ENCODE data around the gene PSMB7.

DNA sequence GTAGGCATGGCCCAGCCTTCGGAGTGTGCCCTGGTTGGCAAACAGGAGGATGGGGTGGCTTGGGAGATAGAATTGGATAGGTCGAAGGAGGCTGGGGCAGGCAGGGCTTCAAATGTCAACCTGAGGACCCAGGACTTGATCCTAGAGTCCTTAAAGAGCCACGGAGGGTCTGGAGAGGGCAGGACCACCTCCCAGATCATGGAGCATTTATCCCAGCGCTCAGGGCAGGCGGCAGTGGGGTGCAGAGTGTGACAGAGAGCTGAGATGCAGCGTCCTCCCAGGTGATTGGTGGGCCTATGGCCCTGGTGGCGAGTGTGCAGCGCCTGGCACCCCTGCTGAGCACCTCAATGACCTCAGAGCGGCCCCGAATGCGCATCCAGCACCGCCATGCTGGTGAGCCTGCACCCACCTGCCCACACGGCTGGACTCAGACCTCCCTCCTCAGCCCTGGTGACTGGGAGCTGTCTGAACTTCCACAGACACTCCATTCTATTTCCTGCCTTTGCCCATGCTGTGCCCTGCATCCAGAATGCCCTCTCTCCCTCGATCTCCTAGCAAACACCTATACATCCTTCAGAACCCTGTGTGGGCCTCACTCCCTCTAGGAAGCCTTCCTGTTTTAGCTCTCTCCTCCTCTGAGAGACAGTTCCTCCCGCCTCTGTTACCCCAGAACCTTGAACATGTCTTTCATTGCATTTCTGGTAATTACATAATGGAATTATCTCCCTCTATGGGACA, 41.3 kb upstream of the PSMB7 start:
- TF ChIP-seq EZH2 (IDR thresholded peaks at IDR 0.05; ENCODE audit: insufficient read depth, low read length), result no peak
- TF ChIP-seq, protein P1, sequence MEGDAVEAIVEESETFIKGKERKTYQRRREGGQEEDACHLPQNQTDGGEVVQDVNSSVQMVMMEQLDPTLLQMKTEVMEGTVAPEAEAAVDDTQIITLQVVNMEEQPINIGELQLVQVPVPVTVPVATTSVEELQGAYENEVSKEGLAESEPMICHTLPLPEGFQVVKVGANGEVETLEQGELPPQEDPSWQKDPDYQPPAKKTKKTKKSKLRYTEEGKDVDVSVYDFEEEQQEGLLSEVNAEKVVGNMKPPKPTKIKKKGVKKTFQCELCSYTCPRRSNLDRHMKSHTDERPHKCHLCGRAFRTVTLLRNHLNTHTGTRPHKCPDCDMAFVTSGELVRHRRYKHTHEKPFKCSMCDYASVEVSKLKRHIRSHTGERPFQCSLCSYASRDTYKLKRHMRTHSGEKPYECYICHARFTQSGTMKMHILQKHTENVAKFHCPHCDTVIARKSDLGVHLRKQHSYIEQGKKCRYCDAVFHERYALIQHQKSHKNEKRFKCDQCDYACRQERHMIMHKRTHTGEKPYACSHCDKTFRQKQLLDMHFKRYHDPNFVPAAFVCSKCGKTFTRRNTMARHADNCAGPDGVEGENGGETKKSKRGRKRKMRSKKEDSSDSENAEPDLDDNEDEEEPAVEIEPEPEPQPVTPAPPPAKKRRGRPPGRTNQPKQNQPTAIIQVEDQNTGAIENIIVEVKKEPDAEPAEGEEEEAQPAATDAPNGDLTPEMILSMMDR (IDR thresholded peaks at IDR 0.05; ENCODE audit: insufficient read depth, low read depth, low read length), result no peak
